WTC11 (cell line): ENCODE measurements around the gene TBCE. TPM values are rescaled to one million over a fixed set of nuclear protein-coding genes. Genes with fewer than 3 reads are reported as not detected.

Source experiments
- ATAC-seq: fragments of 200-7000 bp; cut with Tn5 transposase; 2 replicates; pipeline ENCODE4 v1.10.0; 2021; ENCODE audit warnings: mild to moderate bottlenecking, moderate library complexity
- CTCF ChIA-PET: fragments of 300-600 bp; sonication (Branson Sonifier 250); formaldehyde crosslinking; loops from one replicate; lab custom pipeline; 2021; ENCODE audit warnings: antibody characterized with exemption; lab: Charles Lee
- POLR2A ChIA-PET: fragments of 350-600 bp; sonication (Branson Sonifier 250); formaldehyde crosslinking; loops from one replicate; lab custom pipeline; 2021; ENCODE audit warnings: antibody characterized with exemption; lab: Charles Lee
- DNase-seq: peaks from one replicate; pipeline ENCODE4 v3.0.0; 2021; ENCODE audit warnings: low spot score
- H3K27ac Mint-ChIP-seq: 2 replicates; pipeline ENCODE4 v1.8.0; 2021; ENCODE audit warnings: mixed read lengths
- H3K27me3 Mint-ChIP-seq: 2 replicates; pipeline ENCODE4 v1.8.0; 2021; ENCODE audit warnings: low read depth, mild to moderate bottlenecking, moderate library complexity, mixed read lengths
- H3K36me3 Mint-ChIP-seq: 2 replicates; pipeline ENCODE4 v1.8.0; 2021; ENCODE audit warnings: mixed read lengths
- H3K4me1 Mint-ChIP-seq: 2 replicates; pipeline ENCODE4 v1.8.0; 2022; ENCODE audit warnings: mixed read lengths
- H3K4me3 Mint-ChIP-seq: 2 replicates; pipeline ENCODE4 v1.8.0; 2021; ENCODE audit warnings: mild to moderate bottlenecking, moderate library complexity, mixed read lengths
- H3K9me3 Mint-ChIP-seq: 2 replicates; pipeline ENCODE4 v1.8.0; 2021; ENCODE audit warnings: mixed read lengths
- ATF2 ChIP-seq: sonication (generic); formaldehyde crosslinking; IDR thresholded peaks from 2 replicates; pipeline ENCODE4 v1.8.1; 2022; ENCODE audit warnings: low read depth, missing genetic modification reagents, borderline replicate concordance
- ATF3 ChIP-seq: sonication (generic); formaldehyde crosslinking; conservative IDR thresholded peaks from 2 replicates; pipeline ENCODE4 v1.8.1; 2022; ENCODE audit warnings: mild to moderate bottlenecking, missing genetic modification reagents
- CREB1 ChIP-seq: sonication (generic); formaldehyde crosslinking; IDR thresholded peaks from 2 replicates; pipeline ENCODE4 v1.8.0; 2023; ENCODE audit warnings: mild to moderate bottlenecking, missing genetic modification reagents
- EMX1 ChIP-seq: fragments of 250-450 bp; sonication (Bioruptor Pico); IDR thresholded peaks from 2 replicates; pipeline ENCODE4 v1.8.0; 2021; ENCODE audit warnings: mild to moderate bottlenecking
- ETV6 ChIP-seq: sonication (generic); formaldehyde crosslinking; IDR thresholded peaks from 2 replicates; pipeline ENCODE4 v1.8.1; 2022; ENCODE audit warnings: mild to moderate bottlenecking, missing genetic modification reagents
- GABPB1 ChIP-seq: sonication (generic); formaldehyde crosslinking; IDR thresholded peaks from 2 replicates; pipeline ENCODE4 v1.8.1; 2023; ENCODE audit warnings: mild to moderate bottlenecking, missing genetic modification reagents
- HMGA2 ChIP-seq: fragments of 250-450 bp; sonication (Bioruptor Pico); IDR thresholded peaks from 2 replicates; pipeline ENCODE4 v1.4.0; 2021; ENCODE audit warnings: mild to moderate bottlenecking, moderate library complexity
- IRF1 ChIP-seq: sonication (generic); formaldehyde crosslinking; IDR thresholded peaks from 2 replicates; pipeline ENCODE4 v1.8.0; 2023; ENCODE audit warnings: missing genetic modification reagents
- IRF2 ChIP-seq: sonication (generic); formaldehyde crosslinking; IDR thresholded peaks from 2 replicates; pipeline ENCODE4 v1.8.0; 2022; ENCODE audit warnings: low read depth, missing genetic modification reagents, borderline replicate concordance
- JAZF1 ChIP-seq: fragments of 250-450 bp; sonication (Bioruptor Pico); IDR thresholded peaks from 2 replicates; pipeline ENCODE4 v1.9.0; 2021; ENCODE audit warnings: moderate library complexity, mild to moderate bottlenecking, inconsistent platforms
- NFATC4 ChIP-seq: fragments of 250-450 bp; sonication (Bioruptor Pico); IDR thresholded peaks from 2 replicates; pipeline ENCODE4 v1.9.0; 2021; ENCODE audit warnings: mild to moderate bottlenecking
- PREB ChIP-seq: sonication (generic); formaldehyde crosslinking; IDR thresholded peaks from 2 replicates; pipeline ENCODE4 v1.8.1; 2022; ENCODE audit warnings: mild to moderate bottlenecking, missing genetic modification reagents, moderate library complexity, borderline replicate concordance
- PRRX2 ChIP-seq: fragments of 250-450 bp; sonication (Bioruptor Pico); IDR thresholded peaks from 2 replicates; pipeline ENCODE4 v1.8.0; 2021; ENCODE audit warnings: mild to moderate bottlenecking
- TP53 ChIP-seq: sonication (generic); formaldehyde crosslinking; IDR thresholded peaks from 2 replicates; pipeline ENCODE4 v1.8.1; 2023; ENCODE audit warnings: mild to moderate bottlenecking, missing genetic modification reagents
- USF1 ChIP-seq: sonication (generic); formaldehyde crosslinking; IDR thresholded peaks from 2 replicates; pipeline ENCODE4 v1.8.0; 2022; ENCODE audit warnings: mild to moderate bottlenecking, missing genetic modification reagents
- ZMAT4 ChIP-seq: fragments of 250-450 bp; sonication (Bioruptor Pico); IDR thresholded peaks from 2 replicates; pipeline ENCODE4 v1.9.0; 2021; ENCODE audit warnings: mild to moderate bottlenecking
- ZNF121 ChIP-seq: sonication (generic); formaldehyde crosslinking; IDR thresholded peaks from 2 replicates; pipeline ENCODE4 v1.8.0; 2023; ENCODE audit warnings: missing genetic modification reagents
- ZNF232 ChIP-seq: sonication (generic); formaldehyde crosslinking; IDR thresholded peaks from 2 replicates; pipeline ENCODE4 v1.8.0; 2022; ENCODE audit warnings: mild to moderate bottlenecking, missing genetic modification reagents
- ZNF263 ChIP-seq: sonication (generic); formaldehyde crosslinking; IDR thresholded peaks from 2 replicates; pipeline ENCODE4 v1.8.1; 2022; ENCODE audit warnings: low read depth, mild to moderate bottlenecking, moderate library complexity, missing genetic modification reagents
- ZNF281 ChIP-seq: sonication (generic); formaldehyde crosslinking; IDR thresholded peaks from 2 replicates; pipeline ENCODE4 v1.8.0; 2023; ENCODE audit warnings: mild to moderate bottlenecking, missing genetic modification reagents
- ZNF532 ChIP-seq: fragments of 250-450 bp; sonication (Bioruptor Pico); IDR thresholded peaks from 2 replicates; pipeline ENCODE4 v1.9.0; 2021; ENCODE audit warnings: mild to moderate bottlenecking, borderline replicate concordance
- total RNA-seq: library from RNA; stranded (reverse); gene quantifications from 3 replicates; pipeline ENCODE4 v1.2.3, GENCODE V29; 2021

Gene TBCE
- total RNA-seq, 1 experiment from 2014 or later: 34.8 TPM

- no peak for TF ChIP-seq ZNF532 (CRISPR knock-in tag)
- TF ChIP-seq ZNF232 (CRISPR knock-in tag): no peak
- no peak for TF ChIP-seq ZNF121 (CRISPR knock-in tag)
- TF ChIP-seq CREB1 (CRISPR knock-in tag): no peak
- no peak for TF ChIP-seq PREB (CRISPR knock-in tag)
Measured at GRCh38 chr1:235434001-235434400, 66.8 kb downstream of the TBCE start (continued).

GRCh38 chr1:235441159-235441685 lies 74.0 kb downstream of the TBCE start:
- ATAC-seq (no peak), DNase-seq (no peak)
- H3K4me1 Mint-ChIP-seq: no peaks in the 10 kb centered on the region
- peak overlapping the region; percentile 58 for H3K27ac Mint-ChIP-seq
- TF ChIP-seq PRRX2 (CRISPR knock-in tag) (no peak), EMX1 (no peak), GABPB1 (CRISPR knock-in tag) (no peak), ZNF281 (no peak)
- ChIA-PET POLR2A (interaction anchor here (0.6 kb wide), 1 partner anchor 64 kb away, joined by 6 read pairs; no protein-coding TSS in a partner anchor), CTCF (interaction anchor here (0.7 kb wide), 1 partner anchor 64 kb away, joined by 5 read pairs; no protein-coding TSS in a partner anchor)
- no peaks in the 10 kb centered on the region for H3K9me3 Mint-ChIP-seq
- H3K36me3 Mint-ChIP-seq: peaks cover 63% of the 10 kb centered on the region
- no peak overlapping the region for H3K4me3 Mint-ChIP-seq
- no peaks in the 10 kb centered on the region for H3K27me3 Mint-ChIP-seq

- POLR2A ChIA-PET: interaction anchor here (0.5 to 0.6 kb wide), 2 partner anchors 221 to 337 kb away, joined by 3 read pairs; no protein-coding TSS in a partner anchor
- ATAC-seq: no peak
- peaks cover 58% of the 10 kb centered on the region for H3K36me3 Mint-ChIP-seq
- no peak for TF ChIP-seq HMGA2 (CRISPR knock-in tag)
- TF ChIP-seq ZNF263: no peak
- no peak for TF ChIP-seq IRF1
- no peak for TF ChIP-seq ZNF121 (CRISPR knock-in tag)
- TF ChIP-seq NFATC4 (CRISPR knock-in tag): no peak
- no peak for TF ChIP-seq ATF2 (CRISPR knock-in tag)
- TF ChIP-seq ZMAT4 (CRISPR knock-in tag): no peak
- no peak for TF ChIP-seq ETV6
- TF ChIP-seq ATF3 (CRISPR knock-in tag): no peak
- TF ChIP-seq PRRX2 (CRISPR knock-in tag): no peak
- no peak for TF ChIP-seq TP53 (CRISPR knock-in tag)
- no peak for TF ChIP-seq ZNF232 (CRISPR knock-in tag)
- TF ChIP-seq IRF2: no peak
- no peak for TF ChIP-seq JAZF1 (CRISPR knock-in tag)
- TF ChIP-seq USF1 (CRISPR knock-in tag): no peak
Measured at GRCh38 chr1:235442788-235443429, 75.7 kb downstream of the TBCE start.

More at GRCh38 chr1:235442788-235443429, 75.7 kb downstream of the TBCE start:
- CTCF ChIA-PET: no interaction called here
- no peaks in the 10 kb centered on the region for H3K9me3 Mint-ChIP-seq
- no peak overlapping the region for H3K4me3 Mint-ChIP-seq
- H3K27me3 Mint-ChIP-seq: no peaks in the 10 kb centered on the region
- no peaks in the 10 kb centered on the region for H3K4me1 Mint-ChIP-seq
- no peak for DNase-seq
- H3K27ac Mint-ChIP-seq: no peak overlapping the region
